ENCODE data around the gene MIPOL1. TPM values are rescaled to one million over a fixed set of nuclear protein-coding genes. Genes with fewer than 3 reads are reported as not detected.

The MIPOL1 gene
- total and polyA plus RNA-seq, 2 of the 13 experiments (the other 11 are each of a cell fraction or from before 2014, with no cell fraction given), result 8.6 to 34.2 TPM

DNA sequence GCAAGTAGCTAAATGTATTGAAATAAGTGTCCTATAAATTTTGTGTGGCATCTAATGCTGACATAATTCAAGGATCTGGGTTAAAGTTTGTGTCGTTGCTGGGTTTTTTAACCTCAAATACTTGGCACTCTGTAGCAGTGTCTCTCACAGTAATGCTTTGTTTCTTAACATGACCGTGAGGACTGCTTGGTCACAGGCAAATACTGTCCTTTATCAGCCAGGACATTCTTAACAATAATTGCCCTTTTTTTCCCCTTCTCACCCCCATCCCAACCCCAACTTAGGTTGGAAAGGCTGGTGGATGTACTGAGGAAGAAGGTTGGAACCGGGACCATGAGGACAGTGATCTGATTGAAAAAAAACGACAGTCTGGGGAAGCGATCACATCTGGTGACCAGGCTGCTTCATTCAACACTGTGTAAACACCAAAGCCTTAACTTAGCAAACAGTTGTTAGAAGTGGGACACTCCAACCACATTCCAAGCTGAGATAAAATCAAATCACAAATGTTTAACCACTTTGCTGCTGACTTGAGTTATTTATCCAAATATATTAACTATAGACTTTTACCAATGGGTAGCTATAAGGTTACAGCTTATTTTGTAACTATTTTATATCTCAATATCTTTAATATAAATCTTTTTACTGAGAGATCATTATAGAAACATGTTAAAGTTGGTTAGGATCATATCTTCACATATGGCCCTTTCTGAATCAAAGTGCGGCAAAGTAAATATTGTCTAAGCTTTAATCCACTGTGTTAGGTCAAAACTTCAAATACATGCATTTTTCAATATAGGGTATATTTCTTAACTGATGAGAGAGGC, 349.1 kb downstream of the MIPOL1 start (continued):
- TF ChIP-seq, protein P1, sequence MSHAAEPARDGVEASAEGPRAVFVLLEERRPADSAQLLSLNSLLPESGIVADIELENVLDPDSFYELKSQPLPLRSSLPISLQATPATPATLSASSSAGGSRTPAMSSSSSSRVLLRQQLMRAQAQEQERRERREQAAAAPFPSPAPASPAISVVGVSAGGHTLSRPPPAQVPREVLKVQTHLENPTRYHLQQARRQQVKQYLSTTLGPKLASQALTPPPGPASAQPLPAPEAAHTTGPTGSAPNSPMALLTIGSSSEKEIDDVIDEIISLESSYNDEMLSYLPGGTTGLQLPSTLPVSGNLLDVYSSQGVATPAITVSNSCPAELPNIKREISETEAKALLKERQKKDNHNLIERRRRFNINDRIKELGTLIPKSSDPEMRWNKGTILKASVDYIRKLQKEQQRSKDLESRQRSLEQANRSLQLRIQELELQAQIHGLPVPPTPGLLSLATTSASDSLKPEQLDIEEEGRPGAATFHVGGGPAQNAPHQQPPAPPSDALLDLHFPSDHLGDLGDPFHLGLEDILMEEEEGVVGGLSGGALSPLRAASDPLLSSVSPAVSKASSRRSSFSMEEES (CRISPR knock-in tag; IDR thresholded peaks at IDR 0.05), result peak; percentile 94
- peak; percentile 89 for TF ChIP-seq ONECUT2 (CRISPR knock-in tag; IDR thresholded peaks at IDR 0.05)
- 0 out of 2 replicates have a peak, but pooled peaks have one; percentile 78 for TF ChIP-seq NCOA5 (CRISPR knock-in tag; IDR thresholded peaks at IDR 0.05)
- TF ChIP-seq PRPF4 (IDR thresholded peaks at IDR 0.05; ENCODE audit: low read depth, low read length, poor library complexity, severe bottlenecking), result no peak
- TF ChIP-seq FOSL2 (CRISPR knock-in tag; IDR thresholded peaks at IDR 0.05), result peak; percentile 90
- peak; percentile 64; the same call in 1 of the 2 replicates for TF ChIP-seq STAT5B (CRISPR knock-in tag; IDR thresholded peaks at IDR 0.05)
- no peak for TF ChIP-seq POLR2G (IDR thresholded peaks at IDR 0.05; ENCODE audit: low read depth, low read length)
- TF ChIP-seq SAFB2 (CRISPR knock-in tag; IDR thresholded peaks at IDR 0.05; ENCODE audit: borderline replicate concordance, low read depth), result no peak; the same call in 1 of the 2 replicates
- no peak for TF ChIP-seq POLR2AphosphoS5 (IDR thresholded peaks at IDR 0.05; ENCODE audit: low read depth, low read length)
- TF ChIP-seq, protein P2, sequence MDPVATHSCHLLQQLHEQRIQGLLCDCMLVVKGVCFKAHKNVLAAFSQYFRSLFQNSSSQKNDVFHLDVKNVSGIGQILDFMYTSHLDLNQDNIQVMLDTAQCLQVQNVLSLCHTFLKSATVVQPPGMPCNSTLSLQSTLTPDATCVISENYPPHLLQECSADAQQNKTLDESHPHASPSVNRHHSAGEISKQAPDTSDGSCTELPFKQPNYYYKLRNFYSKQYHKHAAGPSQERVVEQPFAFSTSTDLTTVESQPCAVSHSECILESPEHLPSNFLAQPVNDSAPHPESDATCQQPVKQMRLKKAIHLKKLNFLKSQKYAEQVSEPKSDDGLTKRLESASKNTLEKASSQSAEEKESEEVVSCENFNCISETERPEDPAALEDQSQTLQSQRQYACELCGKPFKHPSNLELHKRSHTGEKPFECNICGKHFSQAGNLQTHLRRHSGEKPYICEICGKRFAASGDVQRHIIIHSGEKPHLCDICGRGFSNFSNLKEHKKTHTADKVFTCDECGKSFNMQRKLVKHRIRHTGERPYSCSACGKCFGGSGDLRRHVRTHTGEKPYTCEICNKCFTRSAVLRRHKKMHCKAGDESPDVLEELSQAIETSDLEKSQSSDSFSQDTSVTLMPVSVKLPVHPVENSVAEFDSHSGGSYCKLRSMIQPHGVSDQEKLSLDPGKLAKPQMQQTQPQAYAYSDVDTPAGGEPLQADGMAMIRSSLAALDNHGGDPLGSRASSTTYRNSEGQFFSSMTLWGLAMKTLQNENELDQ (CRISPR knock-in tag; IDR thresholded peaks at IDR 0.05; ENCODE audit: borderline replicate concordance), result no peak
- no peak for TF ChIP-seq ZNF660 (CRISPR knock-in tag; IDR thresholded peaks at IDR 0.05; ENCODE audit: borderline replicate concordance, low read depth)
- no peak for TF ChIP-seq ZFP36 (IDR thresholded peaks at IDR 0.05; ENCODE audit: borderline replicate concordance, low read depth, low read length, partially characterized antibody)
- peak; percentile 98 for TF ChIP-seq BCL6 (CRISPR knock-in tag; IDR thresholded peaks at IDR 0.05)
- TF ChIP-seq TOPORS (CRISPR knock-in tag; IDR thresholded peaks at IDR 0.05), result peak; percentile 65
- no peak for TF ChIP-seq ZNF850 (CRISPR knock-in tag; conservative IDR thresholded peaks at IDR 0.05)
- TF ChIP-seq PAWR (CRISPR knock-in tag; IDR thresholded peaks at IDR 0.05; ENCODE audit: borderline replicate concordance), result no peak
- TF ChIP-seq, protein P3, sequence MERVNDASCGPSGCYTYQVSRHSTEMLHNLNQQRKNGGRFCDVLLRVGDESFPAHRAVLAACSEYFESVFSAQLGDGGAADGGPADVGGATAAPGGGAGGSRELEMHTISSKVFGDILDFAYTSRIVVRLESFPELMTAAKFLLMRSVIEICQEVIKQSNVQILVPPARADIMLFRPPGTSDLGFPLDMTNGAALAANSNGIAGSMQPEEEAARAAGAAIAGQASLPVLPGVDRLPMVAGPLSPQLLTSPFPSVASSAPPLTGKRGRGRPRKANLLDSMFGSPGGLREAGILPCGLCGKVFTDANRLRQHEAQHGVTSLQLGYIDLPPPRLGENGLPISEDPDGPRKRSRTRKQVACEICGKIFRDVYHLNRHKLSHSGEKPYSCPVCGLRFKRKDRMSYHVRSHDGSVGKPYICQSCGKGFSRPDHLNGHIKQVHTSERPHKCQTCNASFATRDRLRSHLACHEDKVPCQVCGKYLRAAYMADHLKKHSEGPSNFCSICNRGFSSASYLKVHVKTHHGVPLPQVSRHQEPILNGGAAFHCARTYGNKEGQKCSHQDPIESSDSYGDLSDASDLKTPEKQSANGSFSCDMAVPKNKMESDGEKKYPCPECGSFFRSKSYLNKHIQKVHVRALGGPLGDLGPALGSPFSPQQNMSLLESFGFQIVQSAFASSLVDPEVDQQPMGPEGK (CRISPR knock-in tag; IDR thresholded peaks at IDR 0.05), result peak; percentile 92; the same call in 1 of the 2 replicates
- TF ChIP-seq ZNF557 (CRISPR knock-in tag; IDR thresholded peaks at IDR 0.05), result peak; percentile 98
- TF ChIP-seq ZNF496 (CRISPR knock-in tag; IDR thresholded peaks at IDR 0.05; ENCODE audit: insufficient replicate concordance), result no peak
- no peak; the same call in 1 of the 2 replicates for TF ChIP-seq ZNF460 (CRISPR knock-in tag; IDR thresholded peaks at IDR 0.05; ENCODE audit: borderline replicate concordance)
- TF ChIP-seq DR1 (CRISPR knock-in tag; IDR thresholded peaks at IDR 0.05), result no peak; the same call in 1 of the 2 replicates
